Tibial nerve (tissue), 4 donors: ENCODE data around the gene SH3BP4. TPM values are rescaled to one million over a fixed set of nuclear protein-coding genes. Genes with fewer than 3 reads are reported as not detected.
"Not testable (repeated sequence)": the region's sequence is repeated elsewhere in the genome, so short reads cannot be mapped to it uniquely, and the experiment has no call there.

Experiments used
- DNase-seq, 2 donors: peaks; one replicate each; pipeline ENCODE4 v3.0.0-alpha.2; 2019; ENCODE audit warnings: low spot score in 2 of 2
- H3K27ac ChIP-seq, 4 donors: fragments of 200-600 bp; sonication (generic) in 3 of 4; one replicate each; pipeline ENCODE4 v1.5.1; 2017 to 2019; ENCODE audit warnings: mild to moderate bottlenecking in 1 of 4
- H3K27me3 ChIP-seq, 2 donors: fragments of 200-600 bp; sonication (generic) in 1 of 2; one replicate each; pipeline versions ENCODE4 v1.5.1 to v1.6.0; 2017 to 2019
- H3K36me3 ChIP-seq, 3 donors: fragments of 200-600 bp; sonication (generic); one replicate each; pipeline ENCODE4 v1.5.1; 2018 to 2019
- H3K4me1 ChIP-seq, 4 donors: fragments of 200-600 bp; sonication (generic) in 3 of 4; one replicate each; pipeline ENCODE4 v1.5.1; 2017 to 2019
- H3K4me3 ChIP-seq, 4 donors: fragments of 200-600 bp; sonication (generic) in 3 of 4; one replicate each; pipeline ENCODE4 v1.5.1; 2017 to 2019; ENCODE audit warnings: mild to moderate bottlenecking in 1 of 4, moderate library complexity in 1 of 4
- H3K9me3 ChIP-seq, 4 donors: fragments of 200-600 bp; sonication (generic) in 3 of 4; one replicate each; pipeline ENCODE4 v1.5.1; 2017 to 2019
- CTCF ChIP-seq, 5 experiments: fragments of 200-600 bp in 3 of 5; fragments of 450-650 bp in 2 of 5; sonication (generic) in 3 of 5; IDR thresholded peaks; one replicate each; pipeline ENCODE4 v1.5.1; 2016 to 2019; ENCODE audit warnings: antibody characterized with exemption in 5 of 5, mild to moderate bottlenecking in 3 of 5, moderate library complexity in 2 of 5
- EP300 ChIP-seq, 2 donors: sonication (generic); formaldehyde crosslinking; IDR thresholded peaks; one replicate each; pipeline ENCODE4 v1.6.1; 2017; ENCODE audit warnings: antibody characterized with exemption in 2 of 2, mild to moderate bottlenecking in 1 of 2
- POLR2A ChIP-seq, 2 donors: fragments of 450-650 bp; IDR thresholded peaks; one replicate each; pipeline ENCODE4 v1.6.1; 2017; ENCODE audit warnings: antibody characterized with exemption in 2 of 2, mild to moderate bottlenecking in 2 of 2, moderate library complexity in 2 of 2
- WGBS, 2 donors: methylation state at CpG; one replicate each; pipeline ENCODE4 v1.1.5; 2018; 5-methylcytosine and 5-hydroxymethylcytosine counted together
- total RNA-seq, 4 donors: library from RNA; depleted of rRNA; stranded (reverse); fragments of >200 nt; gene quantifications; one replicate each; pipeline ENCODE4 v1.1.0, GENCODE V29; 2016

The SH3BP4 gene
- total RNA-seq, 4 donors from 2014 or later, result 19.2 to 31.8 (median 24.3) TPM

DNA sequence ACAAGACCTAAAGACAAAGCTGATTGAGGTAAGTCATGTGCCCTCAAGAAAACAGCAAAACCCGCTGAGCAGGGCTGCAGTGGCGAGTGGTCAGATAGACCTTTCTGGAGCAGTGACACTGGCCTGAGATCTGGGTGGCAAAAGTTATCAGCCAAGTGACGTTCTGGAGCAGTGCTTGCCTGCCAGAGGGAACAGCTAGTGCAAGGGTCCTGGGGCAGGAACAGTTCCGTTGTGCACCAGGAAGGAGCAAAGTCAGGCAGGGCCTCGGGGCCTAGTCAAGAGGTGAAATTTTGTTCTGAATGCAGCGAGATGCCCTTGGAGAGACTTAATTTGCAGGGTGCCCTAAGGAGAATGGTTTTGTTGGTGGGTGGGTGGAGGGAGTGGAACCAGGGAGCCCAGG, 67.0 kb downstream of the SH3BP4 start:
- Histone ChIP-seq H3K27me3 (no peaks in the 10 kb centered on the region), H3K36me3 (peaks cover 0 to 6% (median 0%) of the 10 kb centered on the region in 3 donors), H3K4me1 (no peaks in the 10 kb centered on the region), H3K4me3 (no peak overlapping the region), H3K27ac (no peak overlapping the region), H3K9me3 (peaks cover 0 to 12% (median 0%) of the 10 kb centered on the region in 4 donors)
- 90 to 94% methylated on average over 6 of the region's 6 CpGs for WGBS, 2 donors
- TF ChIP-seq CTCF (IDR thresholded peaks at IDR 0.05), result no peak
- TF ChIP-seq POLR2A (IDR thresholded peaks at IDR 0.05), result no peak
- no peak for TF ChIP-seq EP300 (IDR thresholded peaks at IDR 0.05)
- DNase-seq, result no peak

GRCh38 chr2:235020141-235020540, 68.3 kb downstream of the SH3BP4 start:
- H3K9me3 ChIP-seq, H3K4me1 ChIP-seq, H3K4me3 ChIP-seq, DNase-seq, H3K36me3 ChIP-seq, H3K27ac ChIP-seq, H3K27me3 ChIP-seq: not testable (repeated sequence)
- 85 to 89% methylated on average over 4 of the region's 4 CpGs for WGBS, 2 donors

DNA sequence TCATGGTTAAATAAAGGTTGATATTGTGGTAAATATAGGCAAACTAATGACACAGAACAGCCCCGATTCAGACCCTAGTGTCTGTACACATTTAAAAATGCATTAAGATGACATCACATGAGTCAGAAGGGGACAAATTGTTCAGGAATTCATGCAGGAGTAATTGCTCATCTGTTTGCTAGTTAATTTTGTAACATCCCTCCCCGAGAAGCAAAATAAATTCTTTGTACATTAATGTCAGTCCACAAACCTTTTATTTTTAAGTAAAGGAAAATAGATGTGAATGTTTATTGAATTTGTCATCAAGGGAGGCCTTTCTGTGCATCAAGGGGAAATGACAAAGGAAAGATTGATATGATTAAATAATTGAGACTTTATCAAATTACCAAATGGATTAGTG, 69.9 kb downstream of the SH3BP4 start:
- Histone ChIP-seq H3K27ac (no peak overlapping the region), H3K9me3 (no peaks in the 10 kb centered on the region), H3K36me3 (no peaks in the 10 kb centered on the region), H3K4me3 (no peak overlapping the region), H3K4me1 (peaks cover 0 to 2% (median 0%) of the 10 kb centered on the region in 4 donors), H3K27me3 (no peaks in the 10 kb centered on the region)
- no peak for DNase-seq
- WGBS, 2 donors, result 37 to 48% methylated on average over 2 of the region's 2 CpGs
- no peak for TF ChIP-seq CTCF (IDR thresholded peaks at IDR 0.05)
- TF ChIP-seq POLR2A (IDR thresholded peaks at IDR 0.05), result no peak
- TF ChIP-seq EP300 (IDR thresholded peaks at IDR 0.05), result no peak

DNA sequence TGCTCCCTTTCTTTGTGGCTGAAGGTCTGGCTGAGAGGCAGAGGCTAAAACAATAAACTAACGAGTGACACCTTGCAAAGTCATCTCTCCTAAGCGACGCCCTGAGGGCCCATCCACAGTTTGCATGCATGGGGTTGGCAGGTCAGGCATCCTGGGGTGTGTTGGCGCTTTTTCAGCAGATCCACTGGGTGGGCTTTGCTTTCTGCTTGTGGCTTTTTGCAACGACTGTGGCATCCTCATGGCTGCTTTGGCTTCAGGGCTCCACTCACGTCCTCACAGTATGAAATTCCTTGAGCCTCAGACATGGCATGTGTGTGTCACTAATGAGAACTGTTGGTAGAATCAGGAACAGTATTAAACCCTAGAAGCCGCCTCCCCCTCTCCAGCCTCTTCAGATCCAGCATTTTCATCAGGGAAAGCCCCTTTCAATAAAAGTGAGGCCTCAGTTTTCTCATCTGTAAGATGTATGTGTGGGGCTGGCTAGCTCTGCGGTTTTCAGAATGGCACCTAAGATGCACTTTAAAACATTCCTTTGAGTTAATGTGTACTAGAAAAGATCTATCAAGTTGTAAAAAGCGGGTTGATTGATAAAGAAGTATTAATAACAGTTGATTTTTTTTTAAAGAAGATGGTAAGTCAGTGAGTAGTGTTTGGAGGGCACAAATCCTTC, 72.5 kb downstream of the SH3BP4 start:
- H3K27ac ChIP-seq, result no peak overlapping the region
- TF ChIP-seq EP300 (IDR thresholded peaks at IDR 0.05) (no peak), POLR2A (IDR thresholded peaks at IDR 0.05) (no peak), CTCF (IDR thresholded peaks at IDR 0.05) (no peak)
- no peak overlapping the region for H3K4me3 ChIP-seq
- H3K27me3 ChIP-seq, result no peaks in the 10 kb centered on the region
- 72 to 74% methylated on average over 9 of the region's 9 CpGs for WGBS, 2 donors
- no peaks in the 10 kb centered on the region for H3K9me3 ChIP-seq
- DNase-seq, result no peak
- H3K36me3 ChIP-seq, result no peaks in the 10 kb centered on the region
- peaks cover 0 to 14% (median 0%) of the 10 kb centered on the region in 4 donors for H3K4me1 ChIP-seq

DNA sequence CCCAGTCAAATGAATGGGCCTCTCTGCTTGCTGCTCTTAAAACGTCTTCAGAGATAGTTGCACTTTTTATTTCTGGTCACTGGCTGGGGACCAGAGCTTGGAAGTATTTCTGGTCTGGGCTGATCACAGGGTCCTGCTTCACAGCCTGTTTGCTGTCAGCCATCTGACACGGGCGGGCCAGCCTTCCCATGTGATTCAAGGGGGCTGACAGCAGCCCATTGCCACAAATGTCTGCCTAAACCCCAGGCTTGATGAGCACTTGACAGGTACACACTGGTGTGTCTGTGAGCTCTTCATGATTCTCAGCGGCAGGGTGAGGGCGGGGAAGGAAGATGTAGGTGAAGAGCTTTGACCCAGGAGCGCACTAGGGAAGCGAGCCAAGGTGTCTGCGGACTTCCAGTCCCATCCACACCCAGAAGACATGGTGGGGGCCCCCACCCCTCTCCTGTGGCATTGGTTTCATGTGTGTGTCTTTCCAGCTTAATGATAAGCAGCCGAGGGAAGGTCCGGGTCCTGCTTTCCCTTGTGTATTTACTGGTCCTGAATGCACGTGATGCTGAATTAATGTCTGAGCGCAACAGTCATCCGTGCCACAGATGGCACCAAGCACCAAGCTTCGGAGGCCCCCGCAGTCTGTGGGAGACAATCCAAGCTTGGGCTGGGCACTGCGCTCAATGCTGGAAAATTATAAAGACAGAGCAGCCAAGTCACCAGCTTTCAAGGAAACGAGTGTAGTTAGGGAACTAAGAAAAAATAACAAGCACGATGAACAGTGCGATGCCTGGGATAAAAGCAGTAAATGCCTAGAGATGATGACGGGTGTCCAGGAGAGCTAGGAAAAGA, 73.3 kb downstream of the SH3BP4 start:
- H3K27me3 ChIP-seq, result no peaks in the 10 kb centered on the region
- H3K27ac ChIP-seq, result no peak overlapping the region
- no peak for DNase-seq
- no peaks in the 10 kb centered on the region for H3K36me3 ChIP-seq
- TF ChIP-seq EP300 (IDR thresholded peaks at IDR 0.05) (no peak), CTCF (IDR thresholded peaks at IDR 0.05) (no peak), POLR2A (IDR thresholded peaks at IDR 0.05) (no peak)
- 87 to 89% methylated on average over 20 of the region's 20 CpGs for WGBS, 2 donors
- peaks cover 0 to 14% (median 0%) of the 10 kb centered on the region in 4 donors for H3K4me1 ChIP-seq
- no peaks in the 10 kb centered on the region for H3K9me3 ChIP-seq
- H3K4me3 ChIP-seq, result no peak overlapping the region
